ENCODE data around the gene CNOT3.

CNOT3 gene

DNA sequence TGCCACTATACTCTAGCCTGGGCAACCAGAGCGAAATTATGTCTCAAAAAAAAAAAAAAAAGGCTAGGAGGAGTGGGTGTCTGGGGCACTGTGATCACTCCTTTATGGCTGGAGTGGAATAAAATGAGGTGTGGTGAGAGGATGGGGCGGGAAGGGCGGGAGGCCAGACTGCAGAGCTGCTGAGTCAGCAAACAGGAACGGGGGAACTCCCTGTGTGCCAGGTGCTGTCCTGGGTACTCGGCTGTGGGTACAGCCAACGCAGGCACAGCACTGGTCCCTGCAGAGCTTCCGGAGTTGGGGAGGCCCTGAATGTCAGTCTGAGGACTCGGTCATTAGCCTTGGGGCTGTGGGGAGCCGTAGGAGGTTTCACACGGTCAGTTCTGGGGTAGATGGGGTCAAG is 16.3 kb upstream of the CNOT3 start:
- Histone ChIP-seq H3K36me3 (ENCODE audit: control insufficient read depth in 2 of 2, insufficient read depth in 2 of 2, low read length in 2 of 2) (peaks cover 41 to 46% of the 10 kb centered on the region in 2 donors), H3K27me3 (ENCODE audit: control insufficient read depth in 2 of 2, insufficient read depth in 2 of 2, low read length in 2 of 2) (no peaks in the 10 kb centered on the region), H3K27ac (ENCODE audit: low read depth in 2 of 2, low read length in 2 of 2) (no peak overlapping the region), H3K9ac (ENCODE audit: low read depth in 1 of 2, low read length in 2 of 2) (no peak overlapping the region), H3K4me3 (ENCODE audit: low read length in 2 of 2) (no peak overlapping the region), H3K4me1 (ENCODE audit: control insufficient read depth in 2 of 2, insufficient read depth in 2 of 2, low read length in 2 of 2) (peaks cover 3 to 5% of the 10 kb centered on the region in 2 donors), H3K9me3 (ENCODE audit: control insufficient read depth in 2 of 2, low read length in 2 of 2) (no peaks in the 10 kb centered on the region)

DNA sequence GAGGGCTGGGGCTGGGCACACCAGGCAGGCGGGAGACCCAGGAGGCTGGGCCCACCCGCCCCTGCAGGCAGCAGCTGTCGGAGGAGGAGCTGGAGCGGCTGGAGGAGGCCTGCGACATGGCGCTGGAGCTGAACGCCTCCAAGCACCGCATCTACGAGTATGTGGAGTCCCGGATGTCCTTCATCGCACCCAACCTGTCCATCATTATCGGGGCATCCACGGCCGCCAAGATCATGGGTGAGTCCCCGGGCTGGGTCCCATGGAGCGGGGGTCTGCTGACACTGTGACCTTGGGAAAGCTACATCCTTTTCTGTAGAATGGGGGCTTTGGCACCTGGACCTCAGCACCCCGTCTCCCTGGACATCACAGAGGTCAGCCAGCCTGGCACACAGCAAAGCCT is 13.9 kb upstream of the CNOT3 start:
- Histone ChIP-seq H3K27me3 (ENCODE audit: control insufficient read depth in 2 of 2, insufficient read depth in 2 of 2, low read length in 2 of 2) (no peaks in the 10 kb centered on the region), H3K4me1 (ENCODE audit: control insufficient read depth in 2 of 2, insufficient read depth in 2 of 2, low read length in 2 of 2) (no peaks in the 10 kb centered on the region), H3K4me3 (ENCODE audit: low read length in 2 of 2) (no peak overlapping the region), H3K27ac (ENCODE audit: low read depth in 2 of 2, low read length in 2 of 2) (no peak overlapping the region), H3K9ac (ENCODE audit: low read depth in 1 of 2, low read length in 2 of 2) (no peak overlapping the region), H3K36me3 (ENCODE audit: control insufficient read depth in 2 of 2, insufficient read depth in 2 of 2, low read length in 2 of 2) (peaks cover 49 to 60% of the 10 kb centered on the region in 2 donors), H3K9me3 (ENCODE audit: control insufficient read depth in 2 of 2, low read length in 2 of 2) (no peaks in the 10 kb centered on the region)

DNA sequence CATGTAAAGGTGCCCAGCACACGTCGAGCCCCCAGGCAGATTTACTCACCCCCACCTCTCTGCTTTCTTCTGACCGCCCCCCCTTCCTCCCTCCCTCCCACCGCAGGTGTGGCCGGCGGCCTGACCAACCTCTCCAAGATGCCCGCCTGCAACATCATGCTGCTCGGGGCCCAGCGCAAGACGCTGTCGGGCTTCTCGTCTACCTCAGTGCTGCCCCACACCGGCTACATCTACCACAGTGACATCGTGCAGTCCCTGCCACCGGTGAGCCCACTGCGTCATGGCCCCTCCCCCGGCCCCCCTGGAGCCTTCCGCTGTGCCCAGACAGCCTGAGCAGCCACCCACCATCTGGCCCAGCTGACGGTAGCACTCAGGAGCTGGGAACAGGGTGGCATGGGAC is 13.2 kb upstream of the CNOT3 start:
- no peak overlapping the region for H3K4me3 ChIP-seq (ENCODE audit: low read length in 2 of 2)
- H3K9ac ChIP-seq (ENCODE audit: low read depth in 1 of 2, low read length in 2 of 2): no peak overlapping the region
- peaks cover 50 to 67% of the 10 kb centered on the region in 2 donors for H3K36me3 ChIP-seq (ENCODE audit: control insufficient read depth in 2 of 2, insufficient read depth in 2 of 2, low read length in 2 of 2)
- H3K9me3 ChIP-seq (ENCODE audit: control insufficient read depth in 2 of 2, low read length in 2 of 2): no peaks in the 10 kb centered on the region
- H3K27me3 ChIP-seq (ENCODE audit: control insufficient read depth in 2 of 2, insufficient read depth in 2 of 2, low read length in 2 of 2): no peaks in the 10 kb centered on the region
- H3K4me1 ChIP-seq (ENCODE audit: control insufficient read depth in 2 of 2, insufficient read depth in 2 of 2, low read length in 2 of 2): no peaks in the 10 kb centered on the region
- H3K27ac ChIP-seq (ENCODE audit: low read depth in 2 of 2, low read length in 2 of 2): no peak overlapping the region

DNA sequence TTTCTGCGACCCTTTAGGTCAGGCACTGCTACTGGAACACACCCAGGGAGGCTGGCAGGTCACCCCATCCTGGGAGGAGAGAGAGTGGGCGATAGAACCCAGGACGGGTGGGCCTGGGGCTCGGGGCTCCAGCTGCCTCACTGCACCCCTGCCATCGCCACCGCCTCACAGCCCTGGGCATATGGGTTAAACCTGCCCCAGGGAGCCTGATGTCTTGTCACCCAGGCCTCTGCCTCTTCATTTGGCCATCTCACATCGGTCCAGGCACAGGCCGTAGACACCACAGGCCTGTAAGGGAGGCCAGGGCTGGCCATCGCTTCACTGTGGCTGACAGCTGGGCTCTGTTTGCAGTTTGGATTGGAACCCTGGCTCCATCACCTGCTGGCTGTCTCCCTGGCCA is 11.8 kb upstream of the CNOT3 start:
- Histone ChIP-seq H3K4me1 (ENCODE audit: control insufficient read depth in 2 of 2, insufficient read depth in 2 of 2, low read length in 2 of 2) (no peaks in the 10 kb centered on the region), H3K4me3 (ENCODE audit: low read length in 2 of 2) (no peak overlapping the region), H3K27ac (ENCODE audit: low read depth in 2 of 2, low read length in 2 of 2) (no peak overlapping the region), H3K9ac (ENCODE audit: low read depth in 1 of 2, low read length in 2 of 2) (no peak overlapping the region), H3K9me3 (ENCODE audit: control insufficient read depth in 2 of 2, low read length in 2 of 2) (no peaks in the 10 kb centered on the region), H3K36me3 (ENCODE audit: control insufficient read depth in 2 of 2, insufficient read depth in 2 of 2, low read length in 2 of 2) (peaks cover 51 to 67% of the 10 kb centered on the region in 2 donors), H3K27me3 (ENCODE audit: control insufficient read depth in 2 of 2, insufficient read depth in 2 of 2, low read length in 2 of 2) (no peaks in the 10 kb centered on the region)

DNA sequence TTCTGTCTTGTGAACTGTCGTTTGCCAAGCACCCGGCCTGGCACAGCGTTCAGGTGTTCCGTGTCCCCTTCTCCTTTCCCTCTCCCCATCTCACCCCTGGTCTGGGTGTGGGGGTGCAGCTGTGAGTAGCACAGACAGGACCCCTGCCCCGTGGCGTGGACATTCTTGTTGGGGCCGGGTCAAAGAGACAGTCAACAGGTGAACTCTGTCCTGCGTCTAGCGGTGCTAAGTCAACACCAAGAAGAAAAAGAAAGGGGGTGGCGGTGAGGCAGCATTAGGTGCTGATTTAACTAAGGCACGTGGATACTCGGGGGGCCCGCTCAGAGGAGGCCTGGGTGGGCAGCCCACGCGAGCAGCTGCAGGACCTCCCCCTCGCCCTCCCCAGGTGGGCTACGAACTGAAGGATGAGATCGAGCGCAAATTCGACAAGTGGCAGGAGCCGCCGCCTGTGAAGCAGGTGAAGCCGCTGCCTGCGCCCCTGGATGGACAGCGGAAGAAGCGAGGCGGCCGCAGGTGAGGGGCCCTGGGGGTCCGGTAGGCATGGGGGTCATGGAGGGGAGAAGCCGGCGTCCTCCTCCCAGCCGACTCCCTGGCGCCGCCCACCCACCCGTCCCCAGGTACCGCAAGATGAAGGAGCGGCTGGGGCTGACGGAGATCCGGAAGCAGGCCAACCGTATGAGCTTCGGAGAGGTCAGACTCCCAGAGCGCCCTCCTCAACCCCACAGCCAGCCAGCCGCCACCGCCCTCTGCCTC is 9.7 kb upstream of the CNOT3 start:
- H3K9me3 ChIP-seq (ENCODE audit: control insufficient read depth in 2 of 2, low read length in 2 of 2): no peaks in the 10 kb centered on the region
- H3K36me3 ChIP-seq (ENCODE audit: control insufficient read depth in 2 of 2, insufficient read depth in 2 of 2, low read length in 2 of 2): peaks cover 50 to 58% of the 10 kb centered on the region in 2 donors
- no peak overlapping the region for H3K4me3 ChIP-seq (ENCODE audit: low read length in 2 of 2)

DNA sequence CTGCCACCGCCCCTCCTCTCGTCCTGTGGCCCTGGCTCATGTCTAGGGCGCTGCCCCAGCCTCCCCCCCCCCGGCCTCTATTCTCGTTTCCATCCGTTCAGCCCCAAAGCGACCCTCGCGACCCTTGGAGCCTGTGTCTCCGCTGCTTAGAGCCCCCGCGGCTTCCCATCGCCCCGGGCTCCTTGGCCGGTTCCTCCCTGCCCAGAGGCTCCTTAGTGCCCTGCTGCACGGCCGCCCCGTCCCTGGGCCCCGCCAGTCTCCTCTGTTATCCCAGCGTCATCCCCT is 9.2 kb upstream of the CNOT3 start:
- no peak overlapping the region for H3K4me3 ChIP-seq (ENCODE audit: low read length in 2 of 2)
- no peak overlapping the region for H3K9ac ChIP-seq (ENCODE audit: low read depth in 1 of 2, low read length in 2 of 2)
- no peaks in the 10 kb centered on the region for H3K27me3 ChIP-seq (ENCODE audit: control insufficient read depth in 2 of 2, insufficient read depth in 2 of 2, low read length in 2 of 2)
- H3K9me3 ChIP-seq (ENCODE audit: control insufficient read depth in 2 of 2, low read length in 2 of 2): no peaks in the 10 kb centered on the region
- no peaks in the 10 kb centered on the region for H3K4me1 ChIP-seq (ENCODE audit: control insufficient read depth in 2 of 2, insufficient read depth in 2 of 2, low read length in 2 of 2)
- peaks cover 45 to 54% of the 10 kb centered on the region in 2 donors for H3K36me3 ChIP-seq (ENCODE audit: control insufficient read depth in 2 of 2, insufficient read depth in 2 of 2, low read length in 2 of 2)
- H3K27ac ChIP-seq (ENCODE audit: low read depth in 2 of 2, low read length in 2 of 2): no peak overlapping the region

More for the DNA sequence above, 9.7 kb upstream of the CNOT3 start:
- Histone ChIP-seq H3K9ac (ENCODE audit: low read depth in 1 of 2, low read length in 2 of 2) (no peak overlapping the region), H3K4me1 (ENCODE audit: control insufficient read depth in 2 of 2, insufficient read depth in 2 of 2, low read length in 2 of 2) (no peaks in the 10 kb centered on the region), H3K27me3 (ENCODE audit: control insufficient read depth in 2 of 2, insufficient read depth in 2 of 2, low read length in 2 of 2) (no peaks in the 10 kb centered on the region), H3K27ac (ENCODE audit: low read depth in 2 of 2, low read length in 2 of 2) (no peak overlapping the region)

DNA sequence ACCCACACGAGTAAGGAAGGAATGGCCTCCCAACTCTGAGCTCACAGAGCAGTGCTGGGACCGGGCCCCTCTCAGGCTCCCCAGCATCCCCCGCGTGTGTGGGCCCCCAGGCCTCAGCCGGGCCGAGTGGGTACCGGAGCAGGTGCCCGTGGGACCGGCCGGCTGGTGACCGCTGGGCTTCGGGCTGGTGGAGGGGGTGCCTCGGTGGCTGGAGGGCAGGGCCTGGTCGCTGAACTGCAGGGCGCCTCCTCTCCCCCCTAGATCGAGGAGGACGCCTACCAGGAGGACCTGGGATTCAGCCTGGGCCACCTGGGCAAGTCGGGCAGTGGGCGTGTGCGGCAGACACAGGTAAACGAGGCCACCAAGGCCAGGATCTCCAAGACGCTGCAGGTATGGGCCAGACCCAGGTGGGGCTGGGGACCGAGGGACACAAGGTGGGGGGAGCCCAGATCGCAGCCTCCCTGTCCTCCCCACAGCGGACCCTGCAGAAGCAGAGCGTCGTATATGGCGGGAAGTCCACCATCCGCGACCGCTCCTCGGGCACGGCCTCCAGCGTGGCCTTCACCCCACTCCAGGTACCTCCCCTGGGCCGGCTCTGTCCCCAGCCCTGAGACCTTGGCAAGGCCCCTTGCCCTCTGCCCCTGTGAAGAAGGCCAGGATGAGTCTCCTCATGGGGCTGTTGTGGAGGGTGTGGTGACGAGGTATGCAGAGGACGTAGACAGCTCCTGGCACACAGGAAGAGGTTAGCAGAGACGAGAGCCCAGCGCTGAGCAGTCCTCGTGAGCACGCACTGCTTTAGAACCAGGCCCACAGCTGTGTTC is 8.6 kb upstream of the CNOT3 start:
- H3K27me3 ChIP-seq (ENCODE audit: control insufficient read depth in 2 of 2, insufficient read depth in 2 of 2, low read length in 2 of 2): no peaks in the 10 kb centered on the region
- no peak overlapping the region for H3K4me3 ChIP-seq (ENCODE audit: low read length in 2 of 2)
- H3K9ac ChIP-seq (ENCODE audit: low read depth in 1 of 2, low read length in 2 of 2): no peak overlapping the region
- no peak overlapping the region for H3K27ac ChIP-seq (ENCODE audit: low read depth in 2 of 2, low read length in 2 of 2)
- H3K9me3 ChIP-seq (ENCODE audit: control insufficient read depth in 2 of 2, low read length in 2 of 2): no peaks in the 10 kb centered on the region
- peaks cover 39 to 48% of the 10 kb centered on the region in 2 donors for H3K36me3 ChIP-seq (ENCODE audit: control insufficient read depth in 2 of 2, insufficient read depth in 2 of 2, low read length in 2 of 2)
- no peaks in the 10 kb centered on the region for H3K4me1 ChIP-seq (ENCODE audit: control insufficient read depth in 2 of 2, insufficient read depth in 2 of 2, low read length in 2 of 2)

GRCh38 chr19:54129617-54129996 is 8.0 kb upstream of the CNOT3 start:
- Histone ChIP-seq H3K4me1 (ENCODE audit: control insufficient read depth in 2 of 2, insufficient read depth in 2 of 2, low read length in 2 of 2) (no peaks in the 10 kb centered on the region), H3K9me3 (ENCODE audit: control insufficient read depth in 2 of 2, low read length in 2 of 2) (no peaks in the 10 kb centered on the region), H3K27ac (ENCODE audit: low read depth in 2 of 2, low read length in 2 of 2) (no peak overlapping the region), H3K27me3 (ENCODE audit: control insufficient read depth in 2 of 2, insufficient read depth in 2 of 2, low read length in 2 of 2) (no peaks in the 10 kb centered on the region), H3K36me3 (ENCODE audit: control insufficient read depth in 2 of 2, insufficient read depth in 2 of 2, low read length in 2 of 2) (peaks cover 37 to 43% of the 10 kb centered on the region in 2 donors), H3K4me3 (ENCODE audit: low read length in 2 of 2) (no peak overlapping the region), H3K9ac (ENCODE audit: low read depth in 1 of 2, low read length in 2 of 2) (no peak overlapping the region)

DNA sequence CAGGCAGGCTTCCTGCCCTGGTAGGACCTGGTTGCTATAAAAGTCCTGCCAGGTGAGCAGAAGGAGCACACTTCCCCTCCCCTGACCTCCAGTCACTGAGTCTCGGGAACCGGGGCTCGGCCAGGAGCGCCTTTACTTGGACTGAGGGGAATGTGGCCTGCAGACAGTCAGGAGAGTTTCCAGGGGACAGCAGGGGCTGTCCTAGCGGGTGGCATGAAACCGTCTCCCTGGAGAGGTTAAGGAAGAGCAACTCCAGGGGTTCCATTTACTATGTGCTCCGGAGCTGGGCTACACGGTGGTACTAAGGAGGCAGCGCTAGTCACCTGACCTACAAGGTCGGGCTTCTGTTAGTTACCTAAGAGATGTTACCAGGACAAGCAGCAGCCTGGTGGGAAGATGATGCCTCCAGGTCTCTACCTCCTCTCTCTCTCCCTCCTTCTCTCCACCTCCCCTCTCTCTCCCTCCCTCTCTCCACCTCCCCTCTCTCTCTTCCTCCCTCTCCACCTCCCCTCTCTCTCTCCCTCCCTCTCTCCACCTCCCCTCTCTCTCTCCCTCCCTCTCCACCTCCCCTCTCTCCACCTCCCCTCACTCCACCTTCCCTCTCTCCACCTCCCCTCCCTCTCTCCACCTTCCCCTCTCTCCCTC is 4.1 kb upstream of the CNOT3 start:
- no peaks in the 10 kb centered on the region for H3K9me3 ChIP-seq (ENCODE audit: control insufficient read depth in 2 of 2, low read length in 2 of 2)
- H3K4me3 ChIP-seq (ENCODE audit: low read length in 2 of 2): no peak overlapping the region
- H3K27ac ChIP-seq (ENCODE audit: low read depth in 2 of 2, low read length in 2 of 2): no peak overlapping the region
- H3K9ac ChIP-seq (ENCODE audit: low read depth in 1 of 2, low read length in 2 of 2): no peak overlapping the region
- H3K4me1 ChIP-seq (ENCODE audit: control insufficient read depth in 2 of 2, insufficient read depth in 2 of 2, low read length in 2 of 2): peaks cover 11 to 13% of the 10 kb centered on the region in 2 donors
- peaks cover 19 to 21% of the 10 kb centered on the region in 2 donors for H3K36me3 ChIP-seq (ENCODE audit: control insufficient read depth in 2 of 2, insufficient read depth in 2 of 2, low read length in 2 of 2)
- no peaks in the 10 kb centered on the region for H3K27me3 ChIP-seq (ENCODE audit: control insufficient read depth in 2 of 2, insufficient read depth in 2 of 2, low read length in 2 of 2)

DNA sequence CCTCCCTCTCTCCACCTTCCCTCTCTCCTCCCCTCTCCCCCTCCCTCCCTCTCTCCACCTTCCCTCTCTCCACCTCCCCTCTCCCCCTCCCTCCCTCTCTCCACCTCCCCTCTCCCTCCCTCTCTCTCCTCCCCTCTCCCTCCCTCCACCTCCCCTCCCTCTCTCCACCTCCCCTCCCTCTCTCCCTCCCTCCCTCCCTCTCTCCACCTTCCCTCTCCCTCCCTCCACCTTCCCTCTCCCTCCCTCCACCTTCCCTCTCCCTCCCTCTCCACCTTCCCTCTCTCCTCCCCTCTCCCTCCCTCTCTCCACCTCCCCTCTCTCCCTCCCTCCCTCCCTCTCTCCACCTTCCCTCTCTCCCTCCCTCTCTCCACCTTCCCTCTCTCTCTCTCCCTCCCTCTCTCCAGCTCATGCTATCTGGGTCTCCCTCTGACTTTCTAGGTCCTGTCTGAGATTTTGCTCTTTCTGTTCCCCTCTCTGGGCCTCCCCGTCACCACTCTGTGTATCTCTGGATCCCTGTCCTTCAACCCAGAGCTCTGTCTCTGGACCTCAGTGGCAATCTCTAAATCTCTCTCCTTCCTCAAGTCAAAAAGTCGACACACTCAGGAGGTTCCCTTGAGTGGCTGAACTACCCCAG is 3.5 kb upstream of the CNOT3 start:
- Histone ChIP-seq H3K4me3 (ENCODE audit: low read length in 2 of 2) (no peak overlapping the region), H3K9ac (ENCODE audit: low read depth in 1 of 2, low read length in 2 of 2) (no peak overlapping the region), H3K36me3 (ENCODE audit: control insufficient read depth in 2 of 2, insufficient read depth in 2 of 2, low read length in 2 of 2) (peaks cover 13 to 19% of the 10 kb centered on the region in 2 donors), H3K9me3 (ENCODE audit: control insufficient read depth in 2 of 2, low read length in 2 of 2) (no peaks in the 10 kb centered on the region), H3K27ac (ENCODE audit: low read depth in 2 of 2, low read length in 2 of 2) (no peak overlapping the region), H3K4me1 (ENCODE audit: control insufficient read depth in 2 of 2, insufficient read depth in 2 of 2, low read length in 2 of 2) (peaks cover 17 to 20% of the 10 kb centered on the region in 2 donors), H3K27me3 (ENCODE audit: control insufficient read depth in 2 of 2, insufficient read depth in 2 of 2, low read length in 2 of 2) (no peaks in the 10 kb centered on the region)
